GM19239 (cell line): ENCODE measurements around the gene PARL.

Experiments used
- DNase-seq: peaks from one replicate; pipeline ENCODE4 v3.0.0; 2011; ENCODE audit warnings: low spot score; ENCODE audit not compliant: insufficient read length
- FAIRE-seq: peaks from 2 replicates; lab custom pipeline; 2011; peaks lifted over from hg19 to GRCh38; lab: Jason Lieb, UNC

PARL gene

DNA sequence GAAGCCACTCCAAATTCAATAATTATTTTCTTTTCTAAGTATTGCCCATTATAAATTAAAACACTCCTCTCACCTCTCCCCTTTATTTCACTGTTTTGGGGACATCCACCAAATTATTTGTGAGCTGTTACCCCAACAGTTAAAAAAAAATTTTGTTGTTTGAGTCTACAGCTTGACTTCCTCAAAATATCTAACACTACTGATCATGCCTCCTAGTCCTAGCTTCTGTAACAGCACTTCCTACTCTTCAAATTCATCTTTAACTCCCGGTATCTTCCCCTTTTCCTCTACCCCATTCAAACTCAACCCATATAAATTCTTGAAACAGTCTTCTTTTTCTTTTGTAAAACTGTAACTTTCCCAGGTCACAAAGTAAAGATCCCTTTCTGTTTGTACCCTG, 15.9 kb downstream of the PARL start:
- DNase-seq (no peak), FAIRE-seq (peak; percentile 21)

DNA sequence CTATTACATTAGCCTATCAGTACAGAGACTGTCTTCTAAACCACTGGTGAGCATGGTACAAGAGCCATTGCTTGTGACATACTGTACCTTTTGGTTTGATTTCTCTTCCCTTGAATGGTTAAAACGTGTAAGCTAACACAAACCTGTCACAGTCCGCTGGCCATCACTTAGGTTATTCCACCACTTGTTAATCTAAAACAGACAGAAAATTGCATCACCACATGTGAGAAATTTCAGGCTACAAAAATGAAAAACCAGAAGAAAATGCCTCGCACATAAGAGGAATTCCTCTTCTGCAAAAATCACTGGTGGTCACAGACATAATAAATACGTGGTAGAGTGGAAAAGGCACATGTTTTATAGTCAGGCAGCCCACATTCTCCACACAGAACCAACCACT, 22.1 kb downstream of the PARL start:
- FAIRE-seq (peak; percentile 4), DNase-seq (no peak)

DNA sequence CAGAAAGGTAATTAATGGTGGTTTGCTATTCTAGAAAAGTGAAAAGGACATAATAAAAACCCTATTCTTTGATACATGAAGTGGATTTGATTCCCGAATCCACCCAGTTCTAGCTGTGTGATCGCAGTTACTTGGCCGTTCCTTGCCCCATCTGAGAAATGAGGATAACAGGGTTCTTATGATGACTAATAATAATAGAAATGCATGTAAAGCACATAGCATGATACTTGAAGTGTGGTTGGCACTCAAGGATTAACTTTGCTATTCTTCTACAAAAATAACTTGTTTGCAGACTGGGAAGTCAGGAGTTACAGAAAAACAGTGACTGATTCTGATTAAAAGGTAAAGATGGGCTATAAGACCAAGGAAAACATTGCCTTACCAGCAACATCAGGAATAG, 26.8 kb downstream of the PARL start:
- DNase-seq (no peak), FAIRE-seq (no peak)

DNA sequence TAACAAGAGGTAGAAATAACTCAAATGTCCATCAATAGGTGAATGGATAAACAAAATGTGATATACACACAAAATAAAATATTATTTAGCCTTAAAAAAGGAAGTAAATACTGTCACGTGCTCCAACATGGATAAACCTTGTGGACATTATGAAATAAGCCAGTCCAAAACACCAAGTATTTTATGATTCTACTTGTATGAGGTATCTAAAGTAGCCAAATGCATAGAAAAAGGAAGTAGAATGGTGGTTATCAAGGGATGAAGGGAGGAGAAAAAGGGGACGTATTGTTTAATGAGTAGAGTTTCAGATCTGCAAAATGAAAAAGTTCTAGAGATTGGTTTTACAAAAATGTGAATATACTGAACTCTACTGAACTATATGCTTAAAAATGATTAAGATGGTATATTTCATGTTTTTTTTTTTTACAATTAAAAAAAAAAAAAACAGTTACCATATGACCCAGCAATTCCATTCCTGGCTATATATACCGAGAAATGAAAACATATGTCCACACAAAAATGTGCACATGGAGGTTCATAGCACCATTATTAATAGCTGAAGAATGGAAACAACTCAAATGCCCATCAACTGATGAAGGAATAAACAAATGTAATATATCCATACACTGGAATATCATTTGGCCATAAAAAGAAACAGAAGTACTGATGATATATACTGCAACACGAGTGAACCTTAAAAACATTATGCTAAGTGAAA, 30.2 kb downstream of the PARL start:
- no peak for DNase-seq
- FAIRE-seq, result no peak

DNA sequence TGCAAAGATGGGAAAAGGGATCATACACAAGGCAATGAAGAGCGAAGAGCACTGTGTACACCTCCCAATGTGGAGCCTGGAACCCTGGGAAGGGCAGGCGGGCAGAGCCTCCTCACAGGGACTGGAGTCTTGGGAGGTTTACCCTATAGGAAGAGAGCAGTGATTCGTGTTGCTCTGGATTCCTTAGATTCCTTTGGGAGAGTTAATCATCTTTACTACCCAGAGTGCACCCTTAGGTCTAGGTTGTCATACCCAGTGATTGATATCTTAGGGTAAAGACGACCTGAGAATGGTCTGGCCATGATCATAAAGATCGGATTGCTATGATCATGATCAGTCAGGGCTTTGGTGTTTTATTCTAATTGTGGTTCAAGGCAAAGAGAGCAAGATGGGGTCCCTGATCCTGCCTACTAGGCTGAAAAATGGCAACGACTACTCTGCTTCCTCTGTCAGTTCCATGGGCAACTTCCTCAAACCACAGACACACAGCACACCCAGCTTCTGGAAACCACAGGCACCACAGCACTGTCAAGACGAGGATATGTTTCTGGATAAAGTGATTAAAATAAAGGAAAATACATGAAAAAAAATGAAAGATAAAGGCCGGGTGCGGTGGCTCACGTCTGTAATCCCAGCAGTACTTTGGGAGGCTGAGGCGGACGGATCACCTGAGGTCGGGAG, 38.9 kb downstream of the PARL start:
- DNase-seq, result no peak
- no peak for FAIRE-seq

DNA sequence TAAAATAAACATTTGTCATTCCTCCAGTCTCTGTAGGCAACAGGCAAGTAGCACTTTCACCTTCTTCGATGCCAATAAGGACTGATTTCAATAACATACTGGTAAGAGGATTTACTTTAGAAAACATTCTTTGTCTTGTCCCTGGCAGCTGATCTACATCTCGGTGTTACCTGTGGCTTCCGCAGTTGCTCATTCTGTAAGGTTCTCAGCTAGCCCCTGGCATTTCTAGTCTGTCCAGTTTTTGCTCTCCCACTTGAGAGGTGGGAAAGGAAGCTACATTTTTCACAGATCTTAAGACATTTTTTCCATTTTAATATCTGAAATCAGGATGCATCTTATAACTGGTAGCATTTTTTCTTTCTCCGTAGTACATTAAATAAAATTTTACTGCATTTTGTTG, 39.6 kb downstream of the PARL start:
- DNase-seq (no peak), FAIRE-seq (no peak)

DNA sequence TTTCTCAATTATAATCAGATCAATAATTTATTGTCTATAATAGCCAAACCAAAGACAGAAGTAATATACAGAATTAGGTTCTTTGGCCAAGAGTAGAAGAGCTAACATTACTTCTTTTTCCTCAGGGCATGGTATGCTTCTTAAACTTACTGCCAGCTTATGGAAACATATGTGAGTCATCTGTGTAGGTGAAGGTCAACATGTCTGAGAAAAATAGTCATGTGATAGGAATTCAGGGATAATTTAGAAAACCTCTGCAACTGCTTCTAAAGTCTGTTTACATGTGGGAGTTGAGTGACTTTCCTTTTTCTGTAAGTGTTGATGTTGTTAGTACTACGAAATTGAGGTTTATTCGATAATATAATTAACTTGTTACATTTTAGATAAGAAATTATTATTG, 40.1 kb downstream of the PARL start:
- FAIRE-seq, result no peak
- no peak for DNase-seq

DNA sequence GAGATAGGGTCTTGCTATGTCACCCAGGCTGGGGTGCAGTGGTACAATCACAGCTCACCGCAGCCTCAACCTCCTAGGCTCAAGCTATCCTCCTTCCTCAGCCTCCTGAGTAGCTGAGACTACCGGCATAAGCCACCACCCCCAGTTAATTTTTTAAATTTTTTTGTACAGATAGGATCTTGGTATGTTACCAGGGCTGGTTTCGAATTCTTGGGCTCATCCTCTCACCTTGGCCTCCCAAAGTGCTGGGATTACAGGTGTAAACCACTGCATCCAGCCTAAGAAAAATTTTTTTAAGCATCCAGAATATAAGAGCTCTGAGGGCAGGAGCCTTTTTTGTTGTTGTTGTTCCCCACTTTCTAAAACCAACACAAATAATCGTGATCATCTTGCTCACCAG, 44.9 kb downstream of the PARL start:
- FAIRE-seq, result no peak
- DNase-seq, result no peak

DNA sequence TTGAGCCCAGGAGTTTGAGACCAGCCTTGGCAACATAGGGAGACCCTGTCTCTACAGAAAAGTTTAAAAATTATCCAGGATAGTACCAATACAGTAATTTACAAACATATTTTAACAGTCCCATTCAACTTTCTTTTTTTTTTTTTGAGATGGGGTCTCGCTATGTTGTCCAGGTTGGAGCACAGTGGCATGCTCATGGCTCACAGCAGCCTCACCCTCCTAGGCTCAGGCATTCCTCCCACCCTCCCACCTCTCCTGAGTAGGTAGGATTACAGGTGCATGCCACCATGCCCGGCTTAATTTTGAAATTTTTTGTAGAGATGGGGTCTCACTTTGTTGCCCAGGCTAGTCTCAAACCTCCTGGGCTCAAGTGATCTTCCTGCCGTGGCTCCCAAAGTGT, 46.8 kb downstream of the PARL start:
- FAIRE-seq (no peak), DNase-seq (no peak)

DNA sequence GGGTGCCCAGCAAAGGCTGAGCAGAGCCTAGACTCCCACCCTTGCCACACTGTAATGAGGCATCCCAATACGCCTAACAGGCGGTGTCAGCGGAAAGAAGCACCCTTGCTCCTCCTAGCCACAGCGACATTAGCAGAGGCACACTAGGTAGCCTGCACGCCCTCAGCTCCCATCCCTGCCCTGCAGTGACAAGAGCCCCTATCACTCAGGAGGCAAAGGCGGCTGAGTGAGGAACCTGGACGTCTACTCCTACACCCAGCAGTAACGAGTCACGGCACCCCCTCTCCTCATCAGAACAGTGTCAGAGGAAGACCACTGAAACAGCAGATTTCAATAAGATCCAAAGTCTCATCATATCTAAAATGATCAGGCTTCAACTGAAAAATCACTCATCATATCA, 47.3 kb downstream of the PARL start:
- DNase-seq (no peak), FAIRE-seq (no peak)

DNA sequence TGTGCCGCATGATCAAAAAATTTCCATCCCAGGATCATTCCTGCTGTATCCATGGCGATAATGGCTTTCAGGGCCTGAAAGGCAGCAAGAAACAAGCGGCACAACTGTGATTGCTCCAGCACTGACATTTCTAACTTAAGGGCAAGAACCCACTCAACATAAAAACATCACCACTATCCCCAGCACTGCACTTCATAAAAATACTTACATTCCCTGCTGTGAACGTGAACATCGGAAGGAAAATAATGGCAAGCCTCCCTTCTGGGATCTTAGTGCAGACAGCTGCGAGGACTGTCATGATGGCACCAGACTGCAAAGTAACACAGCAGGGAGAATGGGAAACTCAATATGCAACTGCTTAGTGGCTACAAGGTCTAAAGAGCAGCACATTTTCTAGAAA, 51.2 kb downstream of the PARL start:
- DNase-seq, result no peak
- no peak for FAIRE-seq

DNA sequence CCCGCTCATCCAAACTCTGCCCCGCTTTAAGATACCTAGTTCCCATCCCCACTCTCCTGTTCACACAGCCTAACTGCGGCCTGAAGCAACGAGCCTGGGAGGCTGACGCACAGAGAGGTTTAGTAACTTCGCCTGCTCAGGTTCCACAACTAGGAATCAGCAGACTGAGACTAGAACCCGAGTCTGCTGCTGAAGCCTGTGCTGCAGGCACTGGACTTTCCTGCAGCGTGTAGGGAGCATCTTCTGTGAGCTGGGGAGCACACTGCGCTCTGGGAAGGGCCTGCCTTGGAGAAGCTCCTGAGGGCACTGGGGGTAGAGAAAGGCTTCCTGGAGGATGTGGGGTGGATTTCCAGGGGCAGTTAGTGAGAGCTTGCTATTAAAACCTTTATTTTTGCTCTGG, 54.5 kb downstream of the PARL start:
- no peak for DNase-seq
- no peak for FAIRE-seq

DNA sequence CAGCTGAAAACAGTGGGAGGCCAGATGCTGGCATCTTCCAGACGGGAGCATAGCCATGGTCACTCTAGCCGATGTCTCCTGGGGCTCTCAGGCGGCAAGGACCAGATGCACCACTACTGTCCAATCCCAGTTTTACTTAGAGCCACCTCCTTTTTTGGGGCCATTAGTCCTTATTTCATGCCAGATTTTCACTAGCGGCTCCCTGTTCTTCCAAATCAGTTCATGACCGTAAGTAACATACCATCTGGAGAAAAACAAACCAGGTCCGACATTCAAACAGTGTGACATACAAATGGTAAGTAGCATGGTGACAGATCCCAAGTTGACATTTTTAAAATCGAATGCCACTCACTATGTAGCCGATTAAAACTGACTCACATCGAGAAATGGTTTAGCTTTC, 55.2 kb downstream of the PARL start:
- no peak for FAIRE-seq

DNA sequence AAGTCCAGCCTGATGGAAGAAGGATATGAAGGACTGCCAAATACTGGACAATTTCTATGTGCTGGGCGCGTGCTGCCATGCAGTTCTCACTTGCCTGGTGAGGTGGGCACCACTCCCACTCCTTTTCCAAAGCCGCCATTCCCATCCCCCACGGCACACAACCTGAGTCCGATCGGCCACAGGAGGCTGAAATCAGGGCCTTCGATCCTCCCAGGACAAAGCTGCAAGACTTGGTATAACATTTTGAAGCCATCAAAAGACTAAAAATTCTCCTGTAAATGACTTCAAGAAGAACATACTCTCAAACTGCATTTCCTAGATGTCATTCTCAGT, 56.2 kb downstream of the PARL start:
- DNase-seq, result no peak
- FAIRE-seq, result no peak

More for the DNA sequence above, 55.2 kb downstream of the PARL start:
- DNase-seq, result no peak

DNA sequence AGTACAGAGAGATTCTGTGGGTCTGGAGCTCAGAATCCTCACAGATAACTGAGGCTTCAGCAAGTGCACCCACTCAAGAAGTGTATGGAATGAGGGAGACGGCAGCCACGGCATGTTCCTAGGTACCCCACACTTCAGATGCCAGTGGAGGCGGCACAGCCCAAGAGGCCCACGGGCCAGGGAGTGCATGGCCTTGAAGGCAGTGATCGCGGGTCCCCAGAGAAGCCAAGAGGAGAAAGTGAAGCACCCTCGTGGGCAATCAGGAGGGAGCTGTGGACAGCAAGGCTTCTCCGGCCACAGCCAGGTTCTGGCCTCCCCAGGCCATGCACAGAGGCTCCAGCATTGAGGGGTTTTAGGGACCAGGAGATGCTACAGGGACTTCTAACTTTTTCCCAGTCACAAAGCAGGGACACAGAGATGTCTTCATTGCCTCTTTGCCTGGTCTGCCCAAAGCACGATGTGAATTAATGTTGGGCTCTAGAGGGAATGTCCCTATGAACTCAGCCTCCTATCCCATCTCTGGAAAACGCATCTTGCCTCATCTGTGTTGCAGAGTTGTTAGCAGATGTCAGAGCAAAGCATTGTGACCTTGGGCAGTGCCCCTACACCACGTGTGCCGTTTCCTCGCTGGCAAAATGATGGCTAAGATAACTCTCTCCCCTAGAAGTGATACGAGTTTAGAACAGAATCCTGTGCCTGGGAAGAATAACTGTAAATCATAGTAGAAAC, 56.7 kb downstream of the PARL start:
- DNase-seq (no peak), FAIRE-seq (no peak)

DNA sequence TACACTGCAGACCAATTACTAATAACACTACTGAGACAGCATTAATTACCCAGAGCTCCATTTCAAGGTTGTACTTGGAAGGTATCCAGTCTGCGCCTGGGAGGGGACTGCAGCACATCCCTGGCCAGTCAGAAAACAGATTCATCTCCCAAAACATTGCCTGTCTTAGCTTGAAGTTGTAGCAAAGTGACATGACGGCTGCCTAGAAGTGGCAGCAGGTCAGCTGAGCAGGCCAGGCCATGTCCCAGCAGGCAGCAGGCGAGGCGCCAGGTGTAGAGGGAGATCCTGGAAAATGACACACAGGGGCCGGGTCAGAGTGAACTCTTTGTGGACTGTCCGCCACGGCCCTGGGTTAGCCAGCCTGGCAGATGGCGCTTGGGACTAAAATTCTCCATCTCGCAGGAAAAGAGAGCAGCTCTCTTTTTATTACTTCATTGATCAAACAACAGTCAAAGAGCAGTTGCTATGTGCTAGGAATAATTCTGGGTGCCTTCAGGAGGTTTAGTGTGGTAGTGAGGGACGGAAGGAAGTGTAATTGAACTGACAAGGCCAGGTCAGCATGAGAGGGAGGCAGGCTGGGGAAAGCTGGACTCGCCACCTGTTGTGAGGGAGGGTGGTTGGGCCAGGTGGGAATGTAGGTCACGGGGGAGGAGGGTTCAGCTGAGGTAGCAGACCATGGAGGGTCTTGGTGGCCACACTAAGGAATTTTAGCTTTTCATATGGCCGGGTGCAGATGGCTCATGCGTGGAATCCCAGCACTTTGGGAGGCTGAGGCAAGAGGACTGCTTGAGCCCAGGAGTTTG, 58.0 kb downstream of the PARL start:
- DNase-seq (no peak), FAIRE-seq (no peak)

DNA sequence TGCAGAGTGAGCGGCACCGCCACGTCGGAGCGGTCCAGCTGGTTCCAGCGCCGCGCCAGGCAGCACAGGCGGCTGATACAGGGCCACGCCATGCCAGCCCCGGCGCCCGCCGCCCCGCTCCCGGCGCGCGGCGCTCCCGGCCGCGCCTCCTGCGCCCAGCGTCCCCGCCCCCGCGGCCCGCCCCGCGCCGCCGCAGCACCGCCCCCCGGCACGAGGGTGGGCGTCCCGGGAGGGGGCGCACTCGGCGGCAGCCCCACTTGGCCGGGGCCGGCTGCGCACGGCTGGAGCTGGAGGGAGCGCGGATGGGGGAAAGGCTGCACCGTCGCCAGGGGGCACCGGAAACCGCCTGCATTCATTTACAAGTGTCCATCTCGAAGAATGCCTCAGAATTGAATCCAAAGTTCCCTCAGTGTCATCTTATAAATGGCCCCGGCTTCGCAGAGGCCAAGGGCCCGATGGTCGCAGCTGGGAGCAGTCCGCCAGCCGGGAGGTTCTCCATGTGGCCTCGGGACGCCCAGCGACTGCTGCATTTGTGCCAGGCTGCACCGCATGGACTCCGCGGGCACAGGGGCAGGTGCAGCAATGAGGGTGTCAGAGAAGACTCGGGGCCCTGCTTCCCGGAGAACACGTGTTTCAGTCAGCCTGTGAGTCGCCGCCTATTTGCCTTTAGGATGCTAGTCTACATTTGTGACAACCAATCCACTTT, 59.1 kb downstream of the PARL start, which contains the start of gene MAP6D1:
Gene MAP6D1 (minus strand): TSS at position 122 of the 706 bp plus-strand sequence. CDS start 30 bp downstream, at position 92.
- DNase-seq (peak; percentile 75), FAIRE-seq (peak; percentile 64)

DNA sequence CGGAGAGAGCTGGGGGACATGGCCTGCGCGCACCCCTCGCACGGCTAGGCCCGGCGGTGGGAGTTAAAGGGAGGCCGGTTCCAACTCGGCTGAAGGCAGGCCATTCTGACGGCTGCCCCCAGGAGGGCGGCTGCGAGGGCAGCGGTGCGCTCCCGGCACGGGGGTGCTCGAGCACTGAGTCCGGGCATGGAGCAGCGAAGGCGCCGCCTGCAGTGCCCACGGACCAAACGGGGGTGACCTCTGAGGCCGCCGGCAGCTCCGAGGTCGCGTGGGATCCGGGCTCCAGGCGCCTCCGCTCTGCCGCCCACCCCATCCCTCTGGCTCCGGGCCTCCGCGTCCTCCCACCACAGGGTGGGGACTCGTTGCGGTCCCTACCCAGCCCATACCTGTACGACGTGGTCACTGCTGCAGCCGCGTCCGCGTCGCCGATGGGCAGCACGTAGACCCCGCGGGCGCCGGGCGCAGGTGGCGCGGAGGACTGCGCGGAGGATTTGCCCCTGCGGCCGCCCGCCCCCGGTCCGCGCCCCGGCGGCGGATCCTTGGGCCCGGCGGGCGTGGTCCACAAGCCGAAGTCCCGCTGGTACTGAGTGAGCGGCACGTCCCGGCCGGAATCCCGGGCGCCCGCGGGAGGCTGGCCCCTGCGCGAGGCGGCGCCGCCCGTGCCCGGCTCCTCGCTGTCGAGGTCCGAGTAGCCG, 59.8 kb downstream of the PARL start:
- DNase-seq (no peak), FAIRE-seq (no peak)

DNA sequence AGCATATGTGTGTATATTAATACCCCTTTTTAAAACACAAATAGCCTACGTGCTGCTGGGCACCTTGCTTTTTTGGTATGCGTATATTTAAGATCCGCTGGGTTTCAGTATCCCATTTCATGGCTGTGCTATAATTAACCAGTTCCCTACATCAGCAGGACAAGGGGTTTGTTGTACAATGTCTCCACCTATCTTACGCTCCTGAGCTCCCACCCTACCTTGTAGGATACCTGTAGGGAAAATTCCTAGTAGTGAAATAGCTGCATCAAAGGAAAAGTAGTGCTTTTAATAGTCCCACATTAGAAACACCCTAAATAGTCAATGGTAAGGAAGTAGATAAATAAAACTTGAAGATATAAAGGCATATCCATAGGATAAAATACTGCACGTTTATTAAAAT, 60.7 kb downstream of the PARL start:
- DNase-seq (no peak), FAIRE-seq (no peak)
